ENCODE data around the gene TEX12. TPM values are rescaled to one million over a fixed set of nuclear protein-coding genes. Genes with fewer than 3 reads are reported as not detected.
"Not testable (repeated sequence)": the region's sequence is repeated elsewhere in the genome, so short reads cannot be mapped to it uniquely, and the experiment has no call there.

The TEX12 gene
- polyA plus RNA-seq (2013, experiment 1 of 2; ENCODE audit: insufficient read length), result not detected
- not detected for polyA plus RNA-seq (2013, experiment 2 of 2; ENCODE audit: insufficient read length)

- DNase-seq, result no peak
Measured at GRCh38 chr11:112167145-112167544, at the start of gene TEX12. TEX12 (plus strand) TSS chr11:112167372; CDS start chr11:112169269, 1,897 bp downstream.

GRCh38 chr11:112118176-112118575, 49.0 kb upstream of the TEX12 start:
- DNase-seq, result no peak

- DNase-seq, result no peak
Measured at GRCh38 chr11:112121981-112122615, 45.1 kb upstream of the TEX12 start.

- no peak for DNase-seq
Measured at GRCh38 chr11:112123129-112123528, 44.0 kb upstream of the TEX12 start.

GRCh38 chr11:112127056-112127455, 40.1 kb upstream of the TEX12 start:
- no peak for DNase-seq

- DNase-seq, result peak; percentile 93
Measured at GRCh38 chr11:112128483-112129121, 38.6 kb upstream of the TEX12 start.

GRCh38 chr11:112129656-112130055, 37.5 kb upstream of the TEX12 start:
- DNase-seq, result no peak

- DNase-seq, result no peak
Measured at GRCh38 chr11:112132737-112133136, 34.4 kb upstream of the TEX12 start.

GRCh38 chr11:112134473-112134872, 32.7 kb upstream of the TEX12 start:
- no peak for DNase-seq

- DNase-seq, result no peak
Measured at GRCh38 chr11:112143597-112143996, 23.6 kb upstream of the TEX12 start.

- DNase-seq, result no peak
Measured at GRCh38 chr11:112150517-112150916, 16.7 kb upstream of the TEX12 start.

- DNase-seq, result no peak
Measured at GRCh38 chr11:112156153-112156955, 10.8 kb upstream of the TEX12 start.

- DNase-seq, result peak; percentile 99
Measured at GRCh38 chr11:112156956-112157766, 10.0 kb upstream of the TEX12 start.

- no peak for DNase-seq
Measured at GRCh38 chr11:112159098-112160065, 7.8 kb upstream of the TEX12 start.

- DNase-seq, result no peak
Measured at GRCh38 chr11:112160091-112160848, 6.9 kb upstream of the TEX12 start.

GRCh38 chr11:112161012-112161411, 6.2 kb upstream of the TEX12 start:
- no peak for DNase-seq

- DNase-seq, result not testable (repeated sequence)
Measured at GRCh38 chr11:112162200-112162599, 5.0 kb upstream of the TEX12 start.

GRCh38 chr11:112162761-112163546, 4.2 kb upstream of the TEX12 start:
- DNase-seq, result peak; percentile 60

GRCh38 chr11:112163875-112164685, 3.1 kb upstream of the TEX12 start, which contains the start of gene IL18:
IL18 (minus strand) TSS chr11:112164094; CDS start chr11:112155053, 9,041 bp downstream.
- peak; percentile 5 for DNase-seq
